Gastrocnemius medialis (tissue), 4 donors: Measurements from ENCODE around the gene OR3A2.

ENCODE experiments used
- CTCF ChIP-seq, 5 experiments: fragments of 450-650 bp in 3 of 5; fragments of 200-600 bp in 2 of 5; sonication (generic) in 2 of 5; IDR thresholded peaks in 4 of 5; conservative IDR thresholded peaks in 1 of 5; 1 replicate in 4 of 5; 2 replicates in 1 of 5; pipeline ENCODE4 v1.5.1; 2016 to 2019; ENCODE audit warnings: antibody characterized with exemption in 5 of 5, mild to moderate bottlenecking in 3 of 5, moderate library complexity in 3 of 5
- POLR2A ChIP-seq, 2 donors: fragments of 450-650 bp; IDR thresholded peaks; one replicate each; pipeline ENCODE4 v1.6.1; 2017; ENCODE audit warnings: antibody characterized with exemption in 2 of 2, mild to moderate bottlenecking in 2 of 2, moderate library complexity in 2 of 2

DNA sequence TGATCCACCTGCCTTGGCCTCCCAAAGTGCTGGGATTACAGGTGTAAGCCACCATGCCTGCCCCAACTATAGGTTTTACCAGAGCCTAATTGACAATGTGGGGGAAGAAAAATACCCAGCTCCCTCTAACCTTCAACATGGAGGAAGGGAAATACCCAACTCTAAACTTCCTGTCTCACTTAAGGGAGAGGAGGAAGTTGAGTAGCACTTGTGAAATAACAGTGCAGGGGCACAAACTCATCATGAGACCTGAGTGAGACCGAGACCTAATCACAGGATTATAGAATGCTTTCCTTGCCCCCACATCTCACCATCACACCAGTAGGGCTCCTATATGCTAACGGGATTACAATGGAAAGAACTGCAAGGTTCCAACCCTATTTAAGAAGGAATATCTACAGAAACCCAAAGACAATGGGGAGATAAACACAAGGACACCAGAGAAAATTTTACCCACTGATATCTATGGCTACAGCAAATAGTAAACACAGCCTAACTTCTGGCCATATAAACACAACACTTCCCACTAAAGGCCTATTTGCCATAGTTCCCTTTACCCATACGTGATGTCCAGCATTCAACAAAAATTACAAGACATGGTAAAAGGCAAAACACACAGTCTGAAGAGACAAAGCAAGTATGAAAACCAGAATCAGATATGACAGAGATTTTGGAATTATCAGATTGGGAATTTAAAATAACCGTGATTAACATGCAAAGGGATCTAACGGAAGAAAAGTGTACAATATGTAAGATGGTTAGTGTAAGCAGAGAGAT, 114.8 kb downstream of the OR3A2 start:
- TF ChIP-seq CTCF (IDR thresholded peaks at IDR 0.05 in 4 of 5, conservative IDR thresholded peaks at IDR 0.05 in 1 of 5), result no peak
- no peak for TF ChIP-seq POLR2A (IDR thresholded peaks at IDR 0.05)
